OCI-LY1 (cell line): Measurements from ENCODE around the gene PDGFD.

Experiments
- H2AFZ ChIP-seq: fragments of 200-600 bp; sonication (generic), shearing (Covaris generic); 2 replicates; pipeline ENCODE4 v1.6.0; 2014; ENCODE audit warnings: antibody characterized with exemption, mild to moderate bottlenecking, low read length
- H3F3A ChIP-seq: fragments of 200-600 bp; sonication (generic), shearing (Covaris generic); 2 replicates; pipeline ENCODE4 v1.6.0; 2014; ENCODE audit warnings: mild to moderate bottlenecking, antibody characterized with exemption, low read length, moderate library complexity; ENCODE audit not compliant: insufficient read depth
- H3K27ac ChIP-seq: fragments of 200-600 bp; sonication (generic); 2 replicates; pipeline ENCODE4 v1.5.1; 2014; ENCODE audit warnings: low read length, mixed run types, mild to moderate bottlenecking, low read depth; ENCODE audit not compliant: poor library complexity, severe bottlenecking
- H3K27me3 ChIP-seq: fragments of 200-600 bp; sonication (generic); 2 replicates; pipeline ENCODE4 v1.6.0; 2014; ENCODE audit warnings: antibody characterized with exemption, mild to moderate bottlenecking, low read length, moderate library complexity; ENCODE audit not compliant: insufficient read depth
- H3K36me3 ChIP-seq: fragments of 200-600 bp; sonication (generic); 2 replicates; pipeline ENCODE4 v1.6.1; 2014; ENCODE audit warnings: mild to moderate bottlenecking, antibody characterized with exemption, low read length, moderate library complexity, mixed read lengths; ENCODE audit not compliant: insufficient read depth
- H3K4me1 ChIP-seq: fragments of 200-600 bp; sonication (generic); 2 replicates; pipeline ENCODE4 v1.5.1; 2014; ENCODE audit warnings: mild to moderate bottlenecking, low read length, moderate library complexity; ENCODE audit not compliant: insufficient read depth, severe bottlenecking
- H3K4me2 ChIP-seq: fragments of 200-600 bp; sonication (generic), shearing (Covaris generic); 2 replicates; pipeline ENCODE4 v1.6.1; 2014; ENCODE audit warnings: low read length
- H3K4me3 ChIP-seq: fragments of 200-600 bp; sonication (generic); 2 replicates; pipeline ENCODE4 v1.5.1; 2014; ENCODE audit warnings: low read length, low read depth, mild to moderate bottlenecking, mixed read lengths; ENCODE audit not compliant: poor library complexity, severe bottlenecking
- H3K79me2 ChIP-seq: fragments of 200-600 bp; shearing (Covaris generic); 2 replicates; pipeline ENCODE4 v1.6.1; 2016; ENCODE audit warnings: mixed run types, low read length, mixed read lengths; ENCODE audit not compliant: insufficient read depth
- H3K9ac ChIP-seq: fragments of 200-600 bp; sonication (generic), shearing (Covaris generic); 2 replicates; pipeline ENCODE4 v1.6.1; 2014; ENCODE audit warnings: mild to moderate bottlenecking, low read length, mixed read lengths
- H3K9me2 ChIP-seq: fragments of 200-600 bp; sonication (generic), shearing (Covaris generic); 2 replicates; pipeline ENCODE4 v1.6.1; 2014; ENCODE audit warnings: low read depth, mild to moderate bottlenecking, low read length, mixed read lengths
- H3K9me3 ChIP-seq: fragments of 200-600 bp; shearing (Covaris generic); 2 replicates; pipeline ENCODE4 v1.6.1; 2014; ENCODE audit warnings: low read length, mixed read lengths
- H4K20me1 ChIP-seq: fragments of 200-600 bp; sonication (generic), shearing (Covaris generic); 2 replicates; pipeline ENCODE4 v1.6.0; 2016; ENCODE audit warnings: mild to moderate bottlenecking, low read length; ENCODE audit not compliant: insufficient read depth
- CTCF ChIP-seq: fragments of 200-600 bp; sonication (generic), shearing (Covaris generic); IDR thresholded peaks from 2 replicates; pipeline ENCODE4 v1.5.1; 2017; ENCODE audit warnings: mild to moderate bottlenecking, antibody characterized with exemption, low read length, moderate library complexity, mixed read lengths
- EZH2 ChIP-seq: fragments of 200-600 bp; sonication (generic), shearing (Covaris generic); IDR thresholded peaks from 2 replicates; pipeline ENCODE4 v1.8.0; 2017; ENCODE audit warnings: borderline replicate concordance, mixed run types, mild to moderate bottlenecking, antibody characterized with exemption, low read length, moderate library complexity, mixed read lengths

Gene PDGFD

DNA sequence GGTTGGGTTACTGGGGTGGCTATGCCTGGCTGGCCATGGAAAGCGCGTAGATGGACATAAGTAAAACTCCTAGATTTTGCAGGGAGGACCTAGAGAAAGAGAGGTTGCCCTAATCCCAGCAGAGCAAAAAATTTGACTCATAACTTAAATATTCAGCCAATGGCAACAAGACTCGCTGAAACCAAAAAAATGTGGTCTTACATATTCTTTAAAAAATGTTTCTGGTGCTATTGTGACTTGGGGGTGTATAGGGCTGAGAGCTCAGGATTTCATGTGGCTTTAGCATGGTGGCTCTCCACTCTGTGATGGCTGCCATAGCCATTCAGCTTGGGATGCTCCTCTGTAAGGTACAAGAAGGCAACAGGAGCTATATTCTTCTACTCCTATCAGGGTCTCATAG lies 27.2 kb upstream of the PDGFD start:
- TF ChIP-seq CTCF (no peak), EZH2 (no peak)
- 0 out of 2 replicates have a peak, but pooled peaks cover 3% of the 10 kb centered on the region for H3K9me3 ChIP-seq
- no peaks in the 10 kb centered on the region for H3K9me2 ChIP-seq
- no peaks in the 10 kb centered on the region for H3K36me3 ChIP-seq
- no peaks in the 10 kb centered on the region for H4K20me1 ChIP-seq
- H3K4me1 ChIP-seq, result no peaks in the 10 kb centered on the region
- no peaks in the 10 kb centered on the region for H3K79me2 ChIP-seq
- no peak overlapping the region for H3K9ac ChIP-seq
- no peak overlapping the region for H3K27ac ChIP-seq
- H3K4me3 ChIP-seq, result no peak overlapping the region
- no peaks in the 10 kb centered on the region for H3K27me3 ChIP-seq
- H3F3A ChIP-seq, result no peaks in the 10 kb centered on the region
- no peak overlapping the region for H2AFZ ChIP-seq
- no peak overlapping the region for H3K4me2 ChIP-seq

- no peaks in the 10 kb centered on the region for H3K36me3 ChIP-seq
- H3K4me1 ChIP-seq, result no peaks in the 10 kb centered on the region
- no peaks in the 10 kb centered on the region for H3K9me3 ChIP-seq
- H3K27ac ChIP-seq, result no peak overlapping the region
- no peak overlapping the region for H3K4me3 ChIP-seq
- no peak overlapping the region for H3K4me2 ChIP-seq
- H3F3A ChIP-seq, result no peaks in the 10 kb centered on the region
- no peak overlapping the region for H2AFZ ChIP-seq
- H3K9me2 ChIP-seq, result no peaks in the 10 kb centered on the region
- H3K79me2 ChIP-seq, result no peaks in the 10 kb centered on the region
- no peak overlapping the region for H3K9ac ChIP-seq
- TF ChIP-seq CTCF, result no peak
- no peak for TF ChIP-seq EZH2
- no peaks in the 10 kb centered on the region for H4K20me1 ChIP-seq
- no peaks in the 10 kb centered on the region for H3K27me3 ChIP-seq
Observed at GRCh38 chr11:104183593-104183992, 19.6 kb upstream of the PDGFD start.

DNA sequence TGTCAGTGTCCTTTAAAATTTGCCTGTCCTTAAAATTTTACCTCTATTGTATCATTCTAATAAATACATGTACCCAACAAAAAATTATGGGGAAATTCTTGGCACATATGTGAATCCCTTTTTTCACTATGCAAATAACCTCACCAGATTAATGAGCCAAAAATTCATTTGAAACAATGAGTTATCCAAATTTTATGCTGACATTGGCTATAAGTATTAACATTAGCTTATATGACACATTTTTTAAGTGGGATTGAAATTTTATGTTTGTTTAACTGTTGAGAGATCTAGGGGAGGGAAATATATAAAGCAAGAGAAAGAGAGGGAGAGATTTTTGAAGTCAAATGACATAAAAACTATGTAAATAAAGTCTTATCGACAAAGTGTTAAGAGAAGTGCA lies 11.8 kb upstream of the PDGFD start:
- TF ChIP-seq EZH2 (no peak), CTCF (no peak)

More for the DNA sequence above, 11.8 kb upstream of the PDGFD start:
- Histone ChIP-seq H3K4me1 (no peaks in the 10 kb centered on the region), H3K9ac (no peak overlapping the region), H3K4me2 (no peak overlapping the region), H3K36me3 (no peaks in the 10 kb centered on the region), H4K20me1 (no peaks in the 10 kb centered on the region), H3F3A (no peaks in the 10 kb centered on the region), H3K9me3 (no peaks in the 10 kb centered on the region), H2AFZ (no peak overlapping the region), H3K27me3 (no peaks in the 10 kb centered on the region), H3K4me3 (no peak overlapping the region), H3K79me2 (no peaks in the 10 kb centered on the region), H3K27ac (no peak overlapping the region), H3K9me2 (no peaks in the 10 kb centered on the region)
